GM12878 (cell line): ENCODE data around the gene TTLL12. TPM values are rescaled to one million over a fixed set of nuclear protein-coding genes. Genes with fewer than 3 reads are reported as not detected.

ENCODE experiments used
- ATAC-seq: fragments of 200-7000 bp; cut with Tn5 transposase; 3 replicates; pipeline ENCODE4 v1.9.1; 2020; ENCODE audit warnings: mild to moderate bottlenecking, moderate library complexity
- BruUV-seq: library from RNA; stranded (reverse); fragments of 400-500 nt; replicated peaks from 2 replicates; lab custom pipeline; 2021; lab: Mats Ljungman, UMichigan
- CTCF ChIA-PET: fragments of 300-600 bp; sonication (Branson Sonifier 250); formaldehyde crosslinking; extraction: SDS; loops from one replicate; lab custom pipeline; 2021; ENCODE audit warnings: inconsistent platforms; lab: Yijun Ruan, JAX
- POLR2A ChIA-PET: fragments of 350-600 bp; formaldehyde crosslinking; extraction: SDS; loops from one replicate; lab custom pipeline; 2021; ENCODE audit warnings: inconsistent platforms; lab: Charles Lee
- RAD21 ChIA-PET: fragments of 300-600 bp; sonication (Branson Sonifier 250); formaldehyde crosslinking; loops from one replicate; lab custom pipeline; 2023; ENCODE audit warnings: antibody characterized with exemption; ENCODE audit not compliant: unreplicated experiment; lab: Charles Lee
- SMC1A ChIA-PET: fragments of 300-600 bp; sonication (Branson Sonifier 250); formaldehyde crosslinking; loops from one replicate; lab custom pipeline; 2023; ENCODE audit not compliant: unreplicated experiment, uncharacterized antibody; lab: Charles Lee
- DNase-seq: peaks from one replicate; pipeline ENCODE4 v3.0.0-alpha.2; 2011; ENCODE audit warnings: low read depth, low spot score
- FAIRE-seq: peaks from 3 replicates; lab custom pipeline; 2011; peaks lifted over from hg19 to GRCh38; lab: Jason Lieb, UNC
- H2AFZ ChIP-seq: 2 replicates; pipeline ENCODE4 v1.6.0; 2011; ENCODE audit warnings: low read depth, low read length, control low read depth; ENCODE audit not compliant: control insufficient read depth
- H3K27ac ChIP-seq: 2 replicates; pipeline ENCODE4 v1.5.1; 2011; ENCODE audit warnings: control low read depth; ENCODE audit not compliant: control insufficient read depth, insufficient read depth
- H3K27me3 ChIP-seq, 2 experiments: replicated peaks in 1 of 2; 2 replicates each; pipeline versions ENCODE4 v1.6.0 to v1.6.1; 2011; ENCODE audit warnings: low read length in 1 of 2; ENCODE audit not compliant: control insufficient read depth in 2 of 2, insufficient read depth in 2 of 2
- H3K36me3 ChIP-seq, 2 experiments: 2 replicates each; pipeline ENCODE4 v1.5.1; 2011; ENCODE audit warnings: low read length in 1 of 2; ENCODE audit not compliant: control insufficient read depth in 2 of 2, insufficient read depth in 2 of 2
- H3K4me1 ChIP-seq: 2 replicates; pipeline ENCODE4 v1.6.1; 2011; ENCODE audit warnings: mild to moderate bottlenecking, low read length, moderate library complexity, mixed read lengths; ENCODE audit not compliant: control insufficient read depth, insufficient read depth
- H3K4me2 ChIP-seq: 2 replicates; pipeline ENCODE4 v1.6.0; 2011; ENCODE audit warnings: control low read depth; ENCODE audit not compliant: control insufficient read depth, insufficient read depth
- H3K4me3 ChIP-seq: fragments of 200-600 bp; sonication (generic); 2 replicates; pipeline ENCODE4 v1.5.1; 2016
- H3K79me2 ChIP-seq: 2 replicates; pipeline ENCODE4 v1.6.0; 2011; ENCODE audit warnings: low read length; ENCODE audit not compliant: control insufficient read depth, insufficient read depth
- H3K9ac ChIP-seq: 2 replicates; pipeline ENCODE4 v1.8.0; 2011; ENCODE audit warnings: low read length, control low read depth, mixed read lengths; ENCODE audit not compliant: control insufficient read depth, insufficient read depth
- H3K9me3 ChIP-seq: replicated peaks from 3 replicates; pipeline ENCODE4 v1.5.1; 2011; ENCODE audit warnings: mild to moderate bottlenecking, low read length; ENCODE audit not compliant: control insufficient read depth, insufficient read depth
- H4K20me1 ChIP-seq: 2 replicates; pipeline ENCODE4 v1.6.0; 2011; ENCODE audit not compliant: control insufficient read depth, insufficient read depth
- CEBPB ChIP-seq, 2 experiments: fragments of 150-350 bp in 1 of 2; IDR thresholded peaks; 2 replicates each; pipeline ENCODE4 v1.6.1; 2012 to 2014; ENCODE audit warnings: low read depth in 2 of 2, low read length in 2 of 2, borderline replicate concordance in 1 of 2, inconsistent platforms in 1 of 2
- CREM ChIP-seq: IDR thresholded peaks from 2 replicates; pipeline ENCODE4 v1.6.1; 2014; ENCODE audit warnings: antibody characterized with exemption, low read depth
- EP300 ChIP-seq, 2 experiments: fragments of 150-350 bp in 1 of 2; IDR thresholded peaks; 2 replicates each; pipeline ENCODE4 v1.6.1; 2011 to 2012; ENCODE audit warnings: low read depth in 2 of 2, low read length in 2 of 2, borderline replicate concordance in 1 of 2, improper control_type of control experiment in 1 of 2, inconsistent platforms in 1 of 2; ENCODE audit not compliant: control insufficient read depth in 1 of 2
- IKZF2 ChIP-seq, 2 experiments: fragments of 450-650 bp; IDR thresholded peaks; 2 replicates each; pipeline ENCODE4 v1.6.1; 2017; ENCODE audit warnings: mild to moderate bottlenecking in 2 of 2, moderate library complexity in 2 of 2
- MYB ChIP-seq: fragments of 150-350 bp; IDR thresholded peaks from 2 replicates; pipeline ENCODE4 v1.6.1; 2014; ENCODE audit warnings: mild to moderate bottlenecking, low read depth, low read length, borderline replicate concordance
- NFXL1 ChIP-seq: fragments of 450-650 bp; IDR thresholded peaks from 2 replicates; pipeline ENCODE4 v1.6.1; 2017; ENCODE audit warnings: antibody characterized with exemption, mild to moderate bottlenecking, borderline replicate concordance
- NRF1 ChIP-seq: conservative IDR thresholded peaks from 2 replicates; pipeline ENCODE4 v1.6.1; 2011; ENCODE audit warnings: mild to moderate bottlenecking, low read depth, low read length, improper control_type of control experiment
- SRF ChIP-seq, 2 experiments: IDR thresholded peaks; 2 replicates each; pipeline ENCODE4 v1.6.1; 2011; ENCODE audit warnings: low read depth in 2 of 2, low read length in 2 of 2, mild to moderate bottlenecking in 1 of 2, moderate library complexity in 1 of 2
- WRNIP1 ChIP-seq: IDR thresholded peaks from 2 replicates; pipeline ENCODE4 v1.6.1; 2011; ENCODE audit warnings: low read depth, low read length, improper control_type of control experiment, borderline replicate concordance
- WGBS: methylation state at CpG from one replicate; pipeline ENCODE4 v1.1.6; 2016; ENCODE audit warnings: low lambda C conversion rate; ENCODE audit not compliant: insufficient replicate concordance, insufficient coverage; ENCODE audit errors: missing lambda C conversion rate; 5-methylcytosine and 5-hydroxymethylcytosine counted together
- in situ Hi-C: fragments of 300-500 bp; cut with MboI; formaldehyde crosslinking; loops from 9 replicates; pipeline ENCODE4 v1.14.3; 2018; ENCODE audit warnings: mixed read lengths
- intact Hi-C: fragments of 100-400 bp; cut with micrococcal nuclease; formaldehyde crosslinking; loops from one replicate; pipeline ENCODE4 v1.14.2; 2022; ENCODE audit not compliant: unreplicated experiment
- polyA plus RNA-seq, 11 experiments: library from polyadenylated mRNA; depleted of rRNA in 4 of 11; unstranded in 6 of 11; stranded (reverse) in 5 of 11; fragments of >200 nt; fragmentation: Nextera tagmentation in 4 of 11; fragmentation: Illumina TruSeq in 1 of 11; extraction: Ambion mirVana in 4 of 11; extraction: Trizol in 1 of 11; gene quantifications; 1 replicate in 1 of 11; 2 replicates in 10 of 11; pipeline versions ENCODE4 v1.2.1 to v1.2.3, GENCODE V29; 2011 to 2016; ENCODE audit warnings: inconsistent platforms in 2 of 11, missing spikeins in 2 of 11, low read depth in 1 of 11
- total RNA-seq, 4 experiments: library from RNA; depleted of rRNA in 3 of 4; stranded (reverse); fragments of >200 nt in 3 of 4; fragmentation: Illumina TruSeq in 1 of 4; extraction: Trizol in 1 of 4; gene quantifications; 2 replicates each; pipeline versions ENCODE4 v1.2.1 to v1.2.3, GENCODE V29; 2013 to 2021

The TTLL12 gene
- total and polyA plus RNA-seq, 10 of the 15 experiments (the other 5 are each of a cell fraction or from before 2014, with no cell fraction given), result 1.00 to 89.8 (median 38.5) TPM

DNA sequence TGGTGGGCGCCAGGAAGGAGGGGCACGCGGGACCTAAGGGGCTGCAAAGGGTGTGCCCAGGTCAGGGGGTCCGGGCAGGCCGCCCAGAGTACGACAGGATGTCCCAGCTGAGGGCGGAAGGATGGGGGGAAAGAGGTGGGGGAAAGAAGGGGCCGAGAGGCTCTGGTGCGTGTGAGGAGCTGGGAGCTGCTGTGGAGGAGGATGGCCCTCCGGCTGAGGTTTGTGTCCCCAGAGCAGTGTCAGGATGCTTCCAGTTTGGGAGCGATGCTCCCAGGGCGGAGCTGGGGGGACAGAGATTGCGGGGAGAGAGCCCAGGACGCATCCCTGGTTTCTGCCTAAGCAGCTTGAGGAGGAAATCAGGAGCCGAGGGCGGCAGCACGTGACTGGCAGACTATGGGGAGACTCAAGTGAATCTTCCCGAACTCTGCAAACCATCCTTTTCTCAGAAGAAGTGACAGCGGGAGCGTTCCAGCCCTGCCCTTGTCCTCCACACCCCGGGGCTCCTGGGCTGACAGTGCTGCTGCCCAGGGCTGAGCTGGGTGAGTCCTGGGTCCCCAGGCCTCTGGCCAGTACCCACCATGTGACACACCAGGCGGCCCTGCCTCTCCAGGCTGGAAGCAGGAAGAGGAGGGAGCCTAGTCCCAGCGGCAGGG lies 19.7 kb upstream of the TTLL12 start:
- ChIA-PET POLR2A (no interaction called here), RAD21 (no interaction called here), SMC1A (no interaction called here), CTCF (no interaction called here)
- Histone ChIP-seq H3K4me1 (no peaks in the 10 kb centered on the region), H2AFZ (no peak overlapping the region), H4K20me1 (no peaks in the 10 kb centered on the region), H3K9ac (no peak overlapping the region), H3K36me3 (no peaks in the 10 kb centered on the region), H3K9me3 (no peaks in the 10 kb centered on the region), H3K4me3 (no peak overlapping the region), H3K79me2 (no peaks in the 10 kb centered on the region), H3K27ac (no peak overlapping the region), H3K27me3 (no peaks in the 10 kb centered on the region; a peak in 1 of 4 replicates), H3K4me2 (no peak overlapping the region)
- no peak for TF ChIP-seq CEBPB (IDR thresholded peaks at IDR 0.05; ENCODE audit: borderline replicate concordance in 1 of 2, low read depth in 2 of 2, low read length in 2 of 2)
- no peak for TF ChIP-seq SRF (IDR thresholded peaks at IDR 0.05; ENCODE audit: low read depth in 2 of 2, low read length in 2 of 2)
- TF ChIP-seq EP300 (IDR thresholded peaks at IDR 0.05; ENCODE audit: borderline replicate concordance in 1 of 2, control insufficient read depth in 1 of 2, low read depth in 2 of 2, low read length in 2 of 2), result no peak
- no peak for TF ChIP-seq WRNIP1
- TF ChIP-seq MYB, result no peak
- TF ChIP-seq CREM, result no peak
- TF ChIP-seq NFXL1, result no peak
- TF ChIP-seq IKZF2 (IDR thresholded peaks at IDR 0.05), result no peak
- no peak for TF ChIP-seq NRF1
- FAIRE-seq (no peak), DNase-seq (no peak), ATAC-seq (no peak)
- BruUV-seq, result no TSS peak
- intact Hi-C loops, result no loop called here
- 26% methylated on average over 23 of the region's 23 CpGs for WGBS
- in situ Hi-C loops, result no loop called here
